CD4-positive, alpha-beta T cell (primary cell): ENCODE measurements around the gene KCNB1. TPM values are rescaled to one million over a fixed set of nuclear protein-coding genes. Genes with fewer than 3 reads are reported as not detected.

ENCODE experiments used
- ATAC-seq: fragments of 200-7000 bp; cut with Tn5 transposase; one replicate; pipeline ENCODE4 v1.10.0; 2022; ENCODE audit warnings: mild to moderate bottlenecking; ENCODE audit not compliant: poor library complexity
- CTCF ChIA-PET: fragments of 350-600 bp; sonication (Branson Sonifier 250); formaldehyde crosslinking; loops from one replicate; lab custom pipeline; 2021; ENCODE audit warnings: antibody characterized with exemption, inconsistent platforms; lab: Charles Lee
- POLR2A ChIA-PET: fragments of 350-600 bp; sonication (Branson Sonifier 250); formaldehyde crosslinking; loops from one replicate; lab custom pipeline; 2021; ENCODE audit warnings: antibody characterized with exemption, inconsistent platforms; lab: Charles Lee
- DNase-seq, 14 experiments: peaks; one replicate each; pipeline ENCODE4 v3.0.0-alpha.2; 2013 to 2020; ENCODE audit warnings: mixed read lengths in 2 of 14
- H3K27ac ChIP-seq, 2 donors: one replicate each; pipeline versions ENCODE4 v1.5.1 to v1.7.0; 2013; ENCODE audit warnings: low read length in 2 of 2, low read depth in 1 of 2, mild to moderate bottlenecking in 1 of 2
- H3K27me3 ChIP-seq, 2 experiments: 1 replicate in 1 of 2; 2 replicates in 1 of 2; pipeline versions ENCODE4 v1.6.1 to v1.7.0; 2013; ENCODE audit warnings: low read length in 2 of 2, control low read depth in 1 of 2, mild to moderate bottlenecking in 1 of 2, moderate library complexity in 1 of 2; ENCODE audit not compliant: insufficient read depth in 2 of 2, control insufficient read depth in 1 of 2
- H3K36me3 ChIP-seq: one replicate; pipeline ENCODE4 v1.6.1; 2013; ENCODE audit warnings: low read length, control low read depth; ENCODE audit not compliant: insufficient read depth
- H3K4me1 ChIP-seq: one replicate; pipeline ENCODE4 v1.6.1; 2013; ENCODE audit warnings: low read length, control low read depth; ENCODE audit not compliant: insufficient read depth
- H3K4me3 ChIP-seq: one replicate; pipeline ENCODE4 v1.5.1; 2013; ENCODE audit warnings: mild to moderate bottlenecking, low read length, moderate library complexity
- H3K9me3 ChIP-seq, 2 experiments: 1 replicate in 1 of 2; 2 replicates in 1 of 2; pipeline versions ENCODE4 v1.6.1 to v1.7.0; 2013; ENCODE audit warnings: low read length in 2 of 2, mild to moderate bottlenecking in 2 of 2, control low read depth in 1 of 2, moderate library complexity in 1 of 2; ENCODE audit not compliant: control insufficient read depth in 1 of 2, insufficient read depth in 1 of 2
- H3K27ac Mint-ChIP-seq: one replicate; pipeline ENCODE4 v1.8.0; 2020; ENCODE audit warnings: mixed read lengths
- H3K27me3 Mint-ChIP-seq: one replicate; pipeline ENCODE4 v1.8.0; 2021; ENCODE audit warnings: mixed read lengths
- H3K36me3 Mint-ChIP-seq: one replicate; pipeline ENCODE4 v1.8.0; 2021; ENCODE audit warnings: low read depth, mixed read lengths
- H3K4me1 Mint-ChIP-seq: one replicate; pipeline ENCODE4 v1.8.0; 2021; ENCODE audit warnings: low read depth, mixed read lengths
- H3K4me3 Mint-ChIP-seq: one replicate; pipeline ENCODE4 v1.8.0; 2020; ENCODE audit warnings: mild to moderate bottlenecking, mixed read lengths
- H3K9me3 Mint-ChIP-seq: one replicate; pipeline ENCODE4 v1.8.0; 2020; ENCODE audit warnings: mixed read lengths
- intact Hi-C, 2 experiments: fragments of 100-400 bp; cut with DNase I in 1 of 2; cut with micrococcal nuclease in 1 of 2; formaldehyde crosslinking; loops; one replicate each; pipeline versions ENCODE4 v1.15.1 to v1.9.0; 2023 to 2025; cut with DNase I, micrococcal nuclease
- total RNA-seq, 174 experiments: library from RNA in 2 of 174; stranded (reverse) in 2 of 174; gene quantifications; one replicate each; pipeline ENCODE4 v1.2.3 and lab custom pipeline; 2021 to 2026
- TF ChIP-seq, protein P1 (sequence below): fragments of 200-600 bp; IDR thresholded peaks from one replicate; pipeline ENCODE4 v1.8.0; 2022; ENCODE audit warnings: antibody characterized with exemption, mild to moderate bottlenecking

Gene KCNB1
- total RNA-seq, 2 experiments from 2014 or later = 0.06 to 0.08 TPM

DNA sequence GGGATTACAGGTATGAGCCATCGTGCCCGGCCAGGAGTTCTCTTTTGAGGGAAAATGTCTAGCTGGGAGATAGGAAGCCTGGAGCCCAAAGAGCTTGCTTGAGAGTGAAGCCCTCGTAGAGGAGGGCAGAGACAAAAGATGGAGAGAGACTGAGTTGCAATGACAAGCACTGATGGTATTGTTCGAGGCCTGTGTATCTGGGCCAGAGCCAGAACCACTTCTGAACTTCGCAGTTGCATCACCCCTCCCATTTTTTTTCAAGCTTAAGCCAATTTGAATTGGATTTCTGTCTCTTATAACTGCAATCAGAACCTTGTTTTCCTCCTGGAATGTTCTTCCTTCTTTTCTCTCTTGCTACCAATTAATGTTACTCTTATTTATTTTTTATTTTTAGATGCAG, 83.1 kb downstream of the KCNB1 start:
- POLR2A ChIA-PET = no interaction called here
- TF ChIP-seq, protein P1, sequence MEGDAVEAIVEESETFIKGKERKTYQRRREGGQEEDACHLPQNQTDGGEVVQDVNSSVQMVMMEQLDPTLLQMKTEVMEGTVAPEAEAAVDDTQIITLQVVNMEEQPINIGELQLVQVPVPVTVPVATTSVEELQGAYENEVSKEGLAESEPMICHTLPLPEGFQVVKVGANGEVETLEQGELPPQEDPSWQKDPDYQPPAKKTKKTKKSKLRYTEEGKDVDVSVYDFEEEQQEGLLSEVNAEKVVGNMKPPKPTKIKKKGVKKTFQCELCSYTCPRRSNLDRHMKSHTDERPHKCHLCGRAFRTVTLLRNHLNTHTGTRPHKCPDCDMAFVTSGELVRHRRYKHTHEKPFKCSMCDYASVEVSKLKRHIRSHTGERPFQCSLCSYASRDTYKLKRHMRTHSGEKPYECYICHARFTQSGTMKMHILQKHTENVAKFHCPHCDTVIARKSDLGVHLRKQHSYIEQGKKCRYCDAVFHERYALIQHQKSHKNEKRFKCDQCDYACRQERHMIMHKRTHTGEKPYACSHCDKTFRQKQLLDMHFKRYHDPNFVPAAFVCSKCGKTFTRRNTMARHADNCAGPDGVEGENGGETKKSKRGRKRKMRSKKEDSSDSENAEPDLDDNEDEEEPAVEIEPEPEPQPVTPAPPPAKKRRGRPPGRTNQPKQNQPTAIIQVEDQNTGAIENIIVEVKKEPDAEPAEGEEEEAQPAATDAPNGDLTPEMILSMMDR = no peak
- Histone ChIP-seq H3K9me3 (no peaks in the 10 kb centered on the region), H3K4me3 (no peak overlapping the region), H3K27ac (no peak overlapping the region), H3K4me1 (no peaks in the 10 kb centered on the region), H3K36me3 (no peaks in the 10 kb centered on the region), H3K27me3 (peaks cover 0 to 2% of the 10 kb centered on the region in 2 experiments)
- intact Hi-C loops = no loop called here
- ATAC-seq = no peak
- Mint-ChIP-seq H3K9me3 (no peaks in the 10 kb centered on the region), H3K36me3 (no peaks in the 10 kb centered on the region), H3K27me3 (peaks cover 7% of the 10 kb centered on the region), H3K4me3 (no peak overlapping the region), H3K4me1 (no peaks in the 10 kb centered on the region), H3K27ac (no peak overlapping the region)
- DNase-seq = no peak
- CTCF ChIA-PET = no interaction called here

DNA sequence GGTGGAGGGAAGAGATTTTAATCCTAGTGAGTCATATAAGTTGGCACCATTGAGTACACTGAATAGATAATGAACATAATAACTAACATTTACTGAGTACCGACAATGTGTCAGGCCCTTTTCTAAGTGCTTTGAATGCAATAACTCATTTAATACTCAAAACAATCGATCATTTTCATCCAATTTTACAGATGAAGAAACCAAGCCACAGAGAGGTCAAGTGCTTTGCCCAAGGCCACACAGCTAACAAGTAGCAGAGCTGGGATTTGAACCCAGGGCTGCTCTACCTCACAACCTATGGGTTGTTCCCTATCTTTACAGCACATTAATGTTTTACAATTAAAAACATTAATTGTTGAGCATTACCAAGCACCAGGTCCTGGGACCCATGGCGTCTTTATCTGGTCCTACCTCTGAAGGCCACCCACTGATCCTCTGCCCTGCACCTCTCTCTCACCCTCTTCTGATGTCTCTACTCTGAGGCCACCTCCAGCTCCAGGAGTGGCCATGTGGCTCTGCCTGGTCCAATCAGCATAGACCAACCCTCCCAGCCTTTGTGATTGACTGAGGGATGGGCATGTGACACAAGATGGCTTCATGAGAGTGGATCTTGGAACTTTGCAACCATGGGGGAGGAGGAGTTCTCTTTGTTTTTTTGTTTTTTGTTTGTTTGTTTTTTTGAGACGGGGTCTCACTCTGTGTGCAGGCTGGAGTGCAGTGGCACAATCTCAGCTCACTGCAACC, 83.9 kb downstream of the KCNB1 start:
- intact Hi-C loops = no loop called here
- Histone ChIP-seq H3K27ac (no peak overlapping the region), H3K4me3 (no peak overlapping the region), H3K9me3 (no peaks in the 10 kb centered on the region), H3K36me3 (no peaks in the 10 kb centered on the region), H3K4me1 (no peaks in the 10 kb centered on the region), H3K27me3 (peaks cover 0 to 2% of the 10 kb centered on the region in 2 experiments)
- no peak for DNase-seq
- H3K4me3 Mint-ChIP-seq = no peak overlapping the region
- TF ChIP-seq, protein P1 = no peak
- peaks cover 12% of the 10 kb centered on the region for H3K27me3 Mint-ChIP-seq
- ChIA-PET POLR2A (no interaction called here), CTCF (no interaction called here)
- no peak for ATAC-seq
- no peak overlapping the region for H3K27ac Mint-ChIP-seq
- no peaks in the 10 kb centered on the region for H3K9me3 Mint-ChIP-seq
- no peaks in the 10 kb centered on the region for H3K36me3 Mint-ChIP-seq
- H3K4me1 Mint-ChIP-seq = no peaks in the 10 kb centered on the region

DNA sequence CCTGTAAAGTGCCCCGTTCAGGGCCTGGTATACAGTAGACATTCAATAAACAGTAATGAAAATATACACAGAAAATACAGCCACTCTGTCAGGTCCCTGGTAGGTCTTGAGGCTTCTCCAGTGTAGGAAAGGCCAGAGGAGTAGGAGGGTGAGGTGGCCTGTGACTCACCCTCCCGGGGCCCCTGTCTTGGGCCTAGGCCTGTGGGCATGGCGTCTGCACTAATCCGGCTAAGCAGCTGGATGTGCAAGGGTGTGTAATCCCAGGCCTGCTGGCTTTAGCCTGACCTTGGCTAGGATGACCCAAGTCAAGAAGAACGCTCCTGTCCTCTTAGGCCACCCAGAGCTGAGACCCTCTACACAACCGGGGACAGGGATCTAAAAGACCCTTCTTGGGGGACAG, 84.9 kb downstream of the KCNB1 start:
- no peak for ATAC-seq
- H3K9me3 ChIP-seq = no peaks in the 10 kb centered on the region
- ChIA-PET POLR2A (interaction anchor here (0.7 kb wide), 1 partner anchor 8 kb away, joined by 3 read pairs; no protein-coding TSS in a partner anchor), CTCF (no interaction called here)
- intact Hi-C loops = no loop called here
- Mint-ChIP-seq H3K27me3 (peaks cover 12% of the 10 kb centered on the region), H3K4me3 (no peak overlapping the region), H3K27ac (no peak overlapping the region), H3K4me1 (no peaks in the 10 kb centered on the region), H3K9me3 (no peaks in the 10 kb centered on the region), H3K36me3 (no peaks in the 10 kb centered on the region)
- no peak for DNase-seq
- H3K4me3 ChIP-seq = no peak overlapping the region
- H3K36me3 ChIP-seq = no peaks in the 10 kb centered on the region
- TF ChIP-seq, protein P1 = no peak
- no peak overlapping the region for H3K27ac ChIP-seq
- peaks cover 2 to 4% of the 10 kb centered on the region in 2 experiments for H3K27me3 ChIP-seq
- no peaks in the 10 kb centered on the region for H3K4me1 ChIP-seq
